HL-60 (cell line): ENCODE measurements around the gene DCTN4.
"Not testable (repeated sequence)": the region's sequence is repeated elsewhere in the genome, so short reads cannot be mapped to it uniquely, and the experiment has no call there.

ENCODE experiments used
- GABPA ChIP-seq: IDR thresholded peaks from 2 replicates; pipeline ENCODE4 v1.6.1; 2012; ENCODE audit warnings: low read depth
- TF ChIP-seq, protein P1 (sequence below): IDR thresholded peaks from one replicate; pipeline ENCODE4 v1.5.1; 2011; ENCODE audit warnings: low read length, control low read depth, inconsistent platforms; ENCODE audit not compliant: insufficient read depth

DNA sequence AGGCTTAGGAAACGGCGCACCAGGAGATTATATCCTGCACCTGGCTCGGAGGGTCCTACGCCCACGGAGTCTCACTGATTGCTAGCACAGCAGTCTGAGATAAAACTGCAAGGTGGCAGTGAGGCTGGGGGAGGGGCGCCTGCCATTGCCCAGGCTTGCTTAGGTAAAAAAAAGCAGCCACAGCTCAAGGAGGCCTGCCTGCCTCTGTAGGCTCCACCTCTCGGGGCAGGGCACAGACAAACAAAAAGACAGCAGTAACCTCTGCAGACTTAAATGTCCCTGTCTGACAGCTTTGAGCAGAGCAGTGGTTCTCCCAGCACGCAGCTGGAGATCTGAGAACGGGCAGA lies 15.7 kb downstream of the DCTN4 start:
- TF ChIP-seq, protein P1, sequence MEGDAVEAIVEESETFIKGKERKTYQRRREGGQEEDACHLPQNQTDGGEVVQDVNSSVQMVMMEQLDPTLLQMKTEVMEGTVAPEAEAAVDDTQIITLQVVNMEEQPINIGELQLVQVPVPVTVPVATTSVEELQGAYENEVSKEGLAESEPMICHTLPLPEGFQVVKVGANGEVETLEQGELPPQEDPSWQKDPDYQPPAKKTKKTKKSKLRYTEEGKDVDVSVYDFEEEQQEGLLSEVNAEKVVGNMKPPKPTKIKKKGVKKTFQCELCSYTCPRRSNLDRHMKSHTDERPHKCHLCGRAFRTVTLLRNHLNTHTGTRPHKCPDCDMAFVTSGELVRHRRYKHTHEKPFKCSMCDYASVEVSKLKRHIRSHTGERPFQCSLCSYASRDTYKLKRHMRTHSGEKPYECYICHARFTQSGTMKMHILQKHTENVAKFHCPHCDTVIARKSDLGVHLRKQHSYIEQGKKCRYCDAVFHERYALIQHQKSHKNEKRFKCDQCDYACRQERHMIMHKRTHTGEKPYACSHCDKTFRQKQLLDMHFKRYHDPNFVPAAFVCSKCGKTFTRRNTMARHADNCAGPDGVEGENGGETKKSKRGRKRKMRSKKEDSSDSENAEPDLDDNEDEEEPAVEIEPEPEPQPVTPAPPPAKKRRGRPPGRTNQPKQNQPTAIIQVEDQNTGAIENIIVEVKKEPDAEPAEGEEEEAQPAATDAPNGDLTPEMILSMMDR = not testable (repeated sequence)
- not testable (repeated sequence) for TF ChIP-seq GABPA
